RWPE2 (cell line): ENCODE measurements around the gene TTLL8.

ENCODE experiments used
- ATAC-seq: fragments of 200-7000 bp; cut with Tn5 transposase; 3 replicates; pipeline ENCODE4 v1.9.1; 2021; ENCODE audit warnings: low read depth
- DNase-seq: peaks from one replicate; pipeline ENCODE4 v3.0.0-alpha.2; 2020; ENCODE audit warnings: low spot score
- H3K27ac ChIP-seq: fragments of 450-650 bp; 2 replicates; pipeline ENCODE4 v1.5.1; 2017; ENCODE audit warnings: mild to moderate bottlenecking; ENCODE audit not compliant: poor library complexity, severe bottlenecking
- H3K27me3 ChIP-seq: fragments of 250-450 bp; sonication (Bioruptor Pico); 2 replicates; pipeline ENCODE4 v1.5.1; 2021; ENCODE audit warnings: mild to moderate bottlenecking, moderate library complexity; ENCODE audit not compliant: insufficient read depth, poor library complexity, severe bottlenecking
- H3K36me3 ChIP-seq: fragments of 250-450 bp; sonication (Bioruptor Pico); 2 replicates; pipeline ENCODE4 v1.5.1; 2020; ENCODE audit warnings: low read depth, mild to moderate bottlenecking, moderate library complexity
- H3K4me1 ChIP-seq: fragments of 250-450 bp; sonication (Bioruptor Pico); 2 replicates; pipeline ENCODE4 v1.5.1; 2021; ENCODE audit warnings: mild to moderate bottlenecking, moderate library complexity; ENCODE audit not compliant: insufficient read depth, poor library complexity, severe bottlenecking
- H3K4me3 ChIP-seq: fragments of 250-450 bp; sonication (Bioruptor Pico); 2 replicates; pipeline ENCODE4 v1.5.1; 2021; ENCODE audit warnings: mild to moderate bottlenecking, moderate library complexity; ENCODE audit not compliant: severe bottlenecking
- H3K9me3 ChIP-seq: fragments of 250-450 bp; sonication (Bioruptor Pico); 2 replicates; pipeline ENCODE4 v1.5.1; 2021; ENCODE audit warnings: mild to moderate bottlenecking, moderate library complexity; ENCODE audit not compliant: severe bottlenecking
- TF ChIP-seq, protein P1 (sequence below): fragments of 450-650 bp; IDR thresholded peaks from one replicate; pipeline ENCODE4 v1.5.1; 2017; ENCODE audit warnings: mild to moderate bottlenecking, moderate library complexity; ENCODE audit not compliant: poor library complexity, severe bottlenecking

The TTLL8 gene

DNA sequence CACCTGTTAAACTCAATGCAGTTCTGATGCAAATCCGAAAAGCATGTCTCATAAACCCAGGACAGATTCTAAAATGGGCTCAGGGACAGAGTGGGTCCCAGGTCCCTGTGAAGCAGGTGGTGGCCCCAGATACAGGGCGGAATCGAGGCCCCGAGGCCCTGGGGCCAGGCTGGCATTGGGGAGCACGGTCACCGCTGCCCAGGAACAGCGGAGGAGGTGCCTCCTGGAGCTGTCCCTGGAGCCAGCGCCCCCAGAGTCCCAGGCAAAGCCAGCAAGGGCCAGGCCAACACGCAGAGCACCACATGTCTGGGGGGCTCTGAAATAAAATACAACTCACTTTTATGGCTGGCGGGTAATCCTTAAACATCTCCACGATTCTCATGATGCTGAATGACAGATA, 10.0 kb upstream of the TTLL8 start:
- no peaks in the 10 kb centered on the region for H3K27me3 ChIP-seq
- no peak overlapping the region for H3K27ac ChIP-seq
- no peaks in the 10 kb centered on the region for H3K4me1 ChIP-seq
- H3K4me3 ChIP-seq = no peak overlapping the region
- no peaks in the 10 kb centered on the region for H3K9me3 ChIP-seq
- TF ChIP-seq, protein P1, sequence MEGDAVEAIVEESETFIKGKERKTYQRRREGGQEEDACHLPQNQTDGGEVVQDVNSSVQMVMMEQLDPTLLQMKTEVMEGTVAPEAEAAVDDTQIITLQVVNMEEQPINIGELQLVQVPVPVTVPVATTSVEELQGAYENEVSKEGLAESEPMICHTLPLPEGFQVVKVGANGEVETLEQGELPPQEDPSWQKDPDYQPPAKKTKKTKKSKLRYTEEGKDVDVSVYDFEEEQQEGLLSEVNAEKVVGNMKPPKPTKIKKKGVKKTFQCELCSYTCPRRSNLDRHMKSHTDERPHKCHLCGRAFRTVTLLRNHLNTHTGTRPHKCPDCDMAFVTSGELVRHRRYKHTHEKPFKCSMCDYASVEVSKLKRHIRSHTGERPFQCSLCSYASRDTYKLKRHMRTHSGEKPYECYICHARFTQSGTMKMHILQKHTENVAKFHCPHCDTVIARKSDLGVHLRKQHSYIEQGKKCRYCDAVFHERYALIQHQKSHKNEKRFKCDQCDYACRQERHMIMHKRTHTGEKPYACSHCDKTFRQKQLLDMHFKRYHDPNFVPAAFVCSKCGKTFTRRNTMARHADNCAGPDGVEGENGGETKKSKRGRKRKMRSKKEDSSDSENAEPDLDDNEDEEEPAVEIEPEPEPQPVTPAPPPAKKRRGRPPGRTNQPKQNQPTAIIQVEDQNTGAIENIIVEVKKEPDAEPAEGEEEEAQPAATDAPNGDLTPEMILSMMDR = no peak
- H3K36me3 ChIP-seq = no peaks in the 10 kb centered on the region
- no peak for ATAC-seq
- no peak for DNase-seq

DNA sequence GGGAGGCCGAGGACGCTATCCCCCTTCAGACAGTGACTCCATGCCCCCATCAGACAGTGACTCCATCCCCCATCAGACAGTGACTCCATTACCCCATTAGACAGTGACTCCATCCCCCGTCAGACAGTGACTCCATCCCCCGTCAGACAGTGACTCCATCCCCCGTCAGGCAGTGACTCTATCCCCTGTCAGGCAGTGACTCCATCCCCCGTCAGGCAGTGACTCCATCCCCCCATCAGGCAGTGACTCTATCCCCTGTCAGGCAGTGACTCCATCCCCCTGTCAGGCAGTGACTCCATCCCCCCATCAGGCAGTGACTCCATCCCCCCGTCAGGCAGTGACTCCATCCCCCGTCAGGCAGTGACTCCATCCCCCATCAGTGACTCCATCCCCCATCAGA, 9.1 kb upstream of the TTLL8 start:
- H3K27me3 ChIP-seq = no peaks in the 10 kb centered on the region

DNA sequence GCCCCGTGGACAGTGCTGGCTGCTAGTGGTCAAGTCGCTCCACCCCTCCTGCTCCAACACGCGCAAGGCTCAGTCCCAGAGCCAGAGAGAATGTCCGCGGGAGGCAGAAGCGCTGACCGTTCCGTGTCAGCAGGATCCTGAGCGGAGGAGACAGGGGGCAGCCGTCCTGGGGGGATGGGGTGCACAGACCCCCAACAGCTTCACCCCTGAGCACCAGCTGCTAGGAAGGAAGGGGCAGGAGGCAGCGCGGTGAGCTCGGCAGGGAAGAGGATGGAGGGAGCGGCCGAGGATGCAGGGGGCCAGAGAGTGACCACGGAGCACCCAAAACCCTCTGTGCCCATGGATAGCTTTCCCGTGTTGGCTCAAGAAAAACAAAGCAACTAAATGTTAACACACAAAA, 6.4 kb upstream of the TTLL8 start:
- no peak overlapping the region for H3K4me3 ChIP-seq
- ATAC-seq (no peak), DNase-seq (no peak)
- H3K27ac ChIP-seq = no peak overlapping the region
- peaks cover 7% of the 10 kb centered on the region for H3K27me3 ChIP-seq
- H3K4me1 ChIP-seq = no peaks in the 10 kb centered on the region
- TF ChIP-seq, protein P1 = no peak
- H3K9me3 ChIP-seq = no peaks in the 10 kb centered on the region
- H3K36me3 ChIP-seq = no peaks in the 10 kb centered on the region

More for the DNA sequence above, 9.1 kb upstream of the TTLL8 start:
- Histone ChIP-seq H3K9me3 (no peaks in the 10 kb centered on the region), H3K4me1 (no peaks in the 10 kb centered on the region), H3K4me3 (no peak overlapping the region), H3K36me3 (no peaks in the 10 kb centered on the region), H3K27ac (no peak overlapping the region)
- DNase-seq (no peak), ATAC-seq (no peak)
- TF ChIP-seq, protein P1 = no peak

DNA sequence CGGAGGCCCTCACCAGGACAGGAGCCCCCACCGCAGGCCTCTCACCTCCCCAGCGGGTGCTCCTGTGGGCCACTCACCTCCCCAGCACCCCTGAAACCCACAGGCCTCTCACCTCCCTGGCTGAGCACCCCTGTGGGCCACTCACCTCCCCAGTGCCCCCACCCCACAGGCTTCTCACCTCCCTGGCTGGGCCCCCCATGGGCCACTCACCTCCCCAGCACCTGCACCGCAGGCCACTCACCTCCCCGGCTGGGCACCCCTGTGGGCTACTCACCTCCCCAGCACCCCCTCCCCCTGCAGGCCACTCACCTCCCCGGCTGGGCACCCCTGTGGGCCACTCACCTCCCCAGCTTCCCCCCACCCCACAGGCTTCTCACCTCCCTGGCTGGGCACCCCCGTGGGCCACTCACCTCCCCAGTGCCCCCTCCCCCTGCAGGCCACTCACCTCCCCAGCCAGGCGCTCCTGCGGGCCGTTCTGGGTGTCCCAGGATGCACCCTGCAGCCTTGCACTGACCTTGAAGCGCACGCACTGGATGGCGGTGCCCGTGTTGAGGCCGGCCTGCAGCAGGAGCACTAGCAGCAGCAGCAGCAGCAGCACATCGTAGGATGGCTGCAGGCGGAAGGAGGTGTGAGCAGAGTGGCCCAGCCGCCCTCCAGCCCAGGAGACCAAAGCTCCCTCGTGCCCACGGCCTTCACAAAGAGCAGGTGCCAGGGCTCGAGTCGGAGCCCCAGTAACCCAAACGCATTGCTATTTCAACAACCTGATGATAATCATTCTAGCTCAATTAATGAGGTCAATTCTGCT, 5.7 kb upstream of the TTLL8 start:
- TF ChIP-seq, protein P1 = no peak
- ATAC-seq = no peak

DNA sequence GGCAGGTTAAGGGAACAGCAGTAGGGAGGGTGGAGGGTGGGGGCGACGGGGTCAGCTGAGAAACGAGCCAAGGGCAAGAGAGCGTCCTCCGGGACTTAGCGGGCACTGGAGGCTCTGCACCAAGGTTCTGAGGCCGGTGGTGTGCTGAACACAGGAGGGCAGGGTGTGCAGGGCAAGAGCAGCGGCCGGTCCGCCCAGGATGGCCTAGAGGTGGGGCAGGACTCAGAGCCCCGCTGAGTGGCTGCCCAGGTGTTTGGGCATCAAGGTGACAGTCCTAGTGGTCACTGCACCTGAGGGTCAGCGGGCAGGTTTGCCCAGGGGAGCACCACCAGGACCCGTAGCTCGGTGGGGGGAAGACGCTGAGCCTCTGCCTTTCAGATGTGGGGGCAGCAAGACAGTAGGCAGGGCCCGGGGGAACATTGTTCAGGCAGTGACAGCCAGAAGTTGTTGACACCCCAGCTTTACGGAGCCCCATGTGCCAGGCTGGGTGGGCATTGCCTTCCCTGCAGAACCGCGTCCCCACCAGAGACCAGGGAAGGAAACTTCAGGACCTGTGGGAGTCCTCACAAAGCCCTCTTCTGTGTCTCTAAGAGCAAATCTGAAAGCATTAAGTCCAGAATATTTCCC, 4.5 kb upstream of the TTLL8 start:
- Histone ChIP-seq H3K36me3 (no peaks in the 10 kb centered on the region), H3K4me3 (no peak overlapping the region), H3K27me3 (peaks cover 22% of the 10 kb centered on the region), H3K9me3 (no peaks in the 10 kb centered on the region), H3K27ac (no peak overlapping the region), H3K4me1 (no peaks in the 10 kb centered on the region)
- DNase-seq = no peak
- no peak for ATAC-seq
- TF ChIP-seq, protein P1 = no peak

More for the DNA sequence above, 5.7 kb upstream of the TTLL8 start:
- H3K9me3 ChIP-seq = no peaks in the 10 kb centered on the region
- no peaks in the 10 kb centered on the region for H3K36me3 ChIP-seq
- H3K4me1 ChIP-seq = no peaks in the 10 kb centered on the region
- peaks cover 14% of the 10 kb centered on the region for H3K27me3 ChIP-seq
- H3K4me3 ChIP-seq = no peak overlapping the region
- no peak overlapping the region for H3K27ac ChIP-seq
- DNase-seq = peak; percentile 56
